AG04450 (cell line): ENCODE measurements around the gene TMEM100. TPM values are rescaled to one million over a fixed set of nuclear protein-coding genes. Genes with fewer than 3 reads are reported as not detected.

ENCODE experiments used
- CTCF ChIA-PET: fragments of 300-600, 350-600 bp; formaldehyde crosslinking; extraction: SDS; loops from one replicate; lab custom pipeline; 2022; ENCODE audit warnings: antibody characterized with exemption, inconsistent platforms; lab: Charles Lee
- POLR2A ChIA-PET: fragments of 350-600 bp; formaldehyde crosslinking; extraction: SDS; loops from one replicate; lab custom pipeline; 2021; ENCODE audit warnings: antibody characterized with exemption, inconsistent platforms; lab: Yijun Ruan, JAX
- DNase-seq: peaks from one replicate; pipeline ENCODE4 v3.0.0-alpha.2; 2011; ENCODE audit warnings: low read depth, low spot score
- H3K27ac ChIP-seq: one replicate; pipeline ENCODE4 v1.5.1; 2012; ENCODE audit warnings: low read depth, low read length, control low read depth
- H3K27me3 ChIP-seq: one replicate; pipeline ENCODE4 v1.6.0; 2012; ENCODE audit warnings: low read length; ENCODE audit not compliant: control insufficient read depth, insufficient read depth
- H3K4me3 ChIP-seq: 2 replicates; pipeline ENCODE4 v1.5.1; 2011; ENCODE audit warnings: mild to moderate bottlenecking, low read depth, low read length, control low read depth
- H3K9me3 ChIP-seq: 2 replicates; pipeline ENCODE4 v1.5.1; 2012; ENCODE audit warnings: low read length; ENCODE audit not compliant: control insufficient read depth, insufficient read depth
- polyA plus RNA-seq: library from polyadenylated mRNA; depleted of rRNA; stranded (reverse); fragments of >200 nt; gene quantifications from 2 replicates; pipeline ENCODE4 v1.2.3, GENCODE V29; 2011
- TF ChIP-seq, protein P1 (sequence below): IDR thresholded peaks from 2 replicates; pipeline ENCODE4 v1.5.1; 2011; ENCODE audit warnings: low read depth, low read length, control low read depth, inconsistent platforms

TMEM100 gene
- polyA plus RNA-seq, 1 experiment, result 0.63 TPM

DNA sequence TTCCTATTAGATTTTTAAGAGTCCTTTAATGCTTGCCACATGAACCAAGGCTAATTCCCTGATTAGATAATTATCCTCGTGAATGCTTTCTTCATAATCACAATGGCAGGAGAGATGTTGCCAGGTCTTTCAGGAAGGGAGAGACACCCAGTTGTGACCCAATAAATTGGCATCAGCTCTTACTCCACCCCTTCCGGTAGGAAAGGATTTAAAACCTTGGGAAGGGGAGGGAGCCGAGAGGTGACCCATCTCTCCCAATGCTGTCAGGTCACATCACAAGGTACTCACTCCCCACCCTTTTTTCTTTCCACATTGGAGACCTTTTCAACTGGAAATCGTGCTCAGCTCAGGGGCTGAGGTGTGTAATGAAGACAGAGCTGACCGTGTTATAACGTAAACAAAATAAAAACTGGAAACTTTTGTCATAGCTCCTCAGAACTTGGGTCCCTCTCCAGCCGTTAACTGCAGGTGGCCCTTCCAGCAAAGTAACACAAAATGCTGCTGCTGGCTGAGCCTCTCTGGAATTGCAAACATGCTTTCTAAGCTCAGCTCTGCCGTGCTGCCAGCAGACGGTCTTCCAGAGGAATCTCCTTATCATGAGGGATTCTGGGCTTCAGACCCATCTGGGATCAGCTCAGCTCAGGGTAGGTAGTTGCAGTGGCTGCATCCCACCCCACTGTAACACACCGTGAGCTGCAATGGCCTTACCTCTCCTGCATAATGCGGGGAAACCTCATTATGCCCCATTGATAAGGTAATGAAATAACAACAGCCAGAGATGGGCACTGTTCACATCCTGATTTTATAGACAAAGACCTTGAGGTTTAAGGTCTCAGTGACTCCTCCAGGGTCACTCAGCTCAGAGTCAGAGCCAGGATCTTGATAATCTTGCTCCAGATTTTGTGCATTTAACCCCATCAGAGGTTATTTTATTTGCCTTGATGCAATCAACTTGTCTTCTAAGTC, 15.6 kb downstream of the TMEM100 start:
- Histone ChIP-seq H3K9me3 (no peaks in the 10 kb centered on the region), H3K27me3 (no peaks in the 10 kb centered on the region), H3K4me3 (no peak overlapping the region), H3K27ac (no peak overlapping the region)
- POLR2A ChIA-PET, result no interaction called here
- CTCF ChIA-PET, result interaction anchor here (2.2 to 4.7 kb wide), 3 partner anchors 13 to 180 kb away, joined by 9 to 55 read pairs (median 18); partner anchors contain the start of gene TMEM100
- no peak for DNase-seq
- TF ChIP-seq, protein P1, sequence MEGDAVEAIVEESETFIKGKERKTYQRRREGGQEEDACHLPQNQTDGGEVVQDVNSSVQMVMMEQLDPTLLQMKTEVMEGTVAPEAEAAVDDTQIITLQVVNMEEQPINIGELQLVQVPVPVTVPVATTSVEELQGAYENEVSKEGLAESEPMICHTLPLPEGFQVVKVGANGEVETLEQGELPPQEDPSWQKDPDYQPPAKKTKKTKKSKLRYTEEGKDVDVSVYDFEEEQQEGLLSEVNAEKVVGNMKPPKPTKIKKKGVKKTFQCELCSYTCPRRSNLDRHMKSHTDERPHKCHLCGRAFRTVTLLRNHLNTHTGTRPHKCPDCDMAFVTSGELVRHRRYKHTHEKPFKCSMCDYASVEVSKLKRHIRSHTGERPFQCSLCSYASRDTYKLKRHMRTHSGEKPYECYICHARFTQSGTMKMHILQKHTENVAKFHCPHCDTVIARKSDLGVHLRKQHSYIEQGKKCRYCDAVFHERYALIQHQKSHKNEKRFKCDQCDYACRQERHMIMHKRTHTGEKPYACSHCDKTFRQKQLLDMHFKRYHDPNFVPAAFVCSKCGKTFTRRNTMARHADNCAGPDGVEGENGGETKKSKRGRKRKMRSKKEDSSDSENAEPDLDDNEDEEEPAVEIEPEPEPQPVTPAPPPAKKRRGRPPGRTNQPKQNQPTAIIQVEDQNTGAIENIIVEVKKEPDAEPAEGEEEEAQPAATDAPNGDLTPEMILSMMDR, result no peak

GRCh38 chr17:55705847-55706246, 16.8 kb downstream of the TMEM100 start:
- no peaks in the 10 kb centered on the region for H3K9me3 ChIP-seq
- CTCF ChIA-PET, result interaction anchor here (2.4 kb wide), 1 partner anchor 13 kb away, joined by 15 read pairs; no protein-coding TSS in a partner anchor
- no peak overlapping the region for H3K27ac ChIP-seq
- TF ChIP-seq, protein P1, result no peak
- no peak for DNase-seq
- H3K27me3 ChIP-seq, result no peaks in the 10 kb centered on the region
- H3K4me3 ChIP-seq, result no peak overlapping the region
- POLR2A ChIA-PET, result no interaction called here

- Histone ChIP-seq H3K27ac (no peak overlapping the region), H3K4me3 (no peak overlapping the region), H3K27me3 (no peaks in the 10 kb centered on the region), H3K9me3 (no peaks in the 10 kb centered on the region)
- POLR2A ChIA-PET, result no interaction called here
- TF ChIP-seq, protein P1, result no peak
- CTCF ChIA-PET, result interaction anchor here (2.2 to 2.4 kb wide), 2 partner anchors 14 to 178 kb away, joined by 8 to 15 read pairs; no protein-coding TSS in a partner anchor
- DNase-seq, result no peak
Measured at GRCh38 chr17:55704401-55704800, 18.3 kb downstream of the TMEM100 start.

DNA sequence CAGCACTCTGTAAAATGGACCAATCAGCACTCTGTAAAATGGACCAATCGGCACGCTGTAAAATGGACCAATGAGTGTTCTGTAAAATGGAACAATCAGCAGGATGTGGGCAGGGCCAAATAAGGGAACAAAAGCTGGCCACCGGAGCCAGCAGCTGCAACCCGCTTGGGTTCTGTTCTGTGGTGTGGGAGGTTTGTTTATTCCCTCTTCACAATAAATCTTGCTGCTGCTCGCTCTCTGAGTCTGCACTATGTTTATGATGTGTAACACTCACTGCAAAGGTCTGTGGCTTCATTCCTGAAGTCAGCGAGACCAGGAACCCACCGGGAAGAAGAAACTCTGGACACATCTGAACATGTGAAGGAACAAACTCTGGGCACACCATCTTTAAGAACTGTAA, 20.5 kb downstream of the TMEM100 start:
- TF ChIP-seq, protein P1, result no peak
- CTCF ChIA-PET, result interaction anchor here (1.0 to 2.9 kb wide), 2 partner anchors 16 to 175 kb away, joined by 3 to 8 read pairs; no protein-coding TSS in a partner anchor
- DNase-seq, result no peak

More for the DNA sequence above, 20.5 kb downstream of the TMEM100 start:
- Histone ChIP-seq H3K27ac (no peak overlapping the region), H3K9me3 (no peaks in the 10 kb centered on the region), H3K4me3 (no peak overlapping the region), H3K27me3 (peaks cover 4% of the 10 kb centered on the region)
- POLR2A ChIA-PET, result no interaction called here
